Lower leg skin (tissue), 4 donors: ENCODE data around the gene FATE1. TPM values are rescaled to one million over a fixed set of nuclear protein-coding genes. Genes with fewer than 3 reads are reported as not detected.

Source experiments
- DNase-seq, 2 donors: peaks; one replicate each; pipeline ENCODE4 v3.0.0-alpha.2; 2019; ENCODE audit warnings: low spot score in 2 of 2
- H3K4me3 ChIP-seq: fragments of 200-600 bp; sonication (generic); 2 replicates; pipeline ENCODE4 v1.5.1; 2017; ENCODE audit warnings: mild to moderate bottlenecking, low read depth; ENCODE audit not compliant: poor library complexity, severe bottlenecking
- POLR2A ChIP-seq, 2 donors: fragments of 450-650 bp; IDR thresholded peaks; one replicate each; pipeline ENCODE4 v1.6.1; 2016 to 2017; ENCODE audit warnings: antibody characterized with exemption in 2 of 2, mild to moderate bottlenecking in 1 of 2, moderate library complexity in 1 of 2
- WGBS, 2 donors: methylation state at CpG; one replicate each; pipeline ENCODE4 v1.1.5; 2018; 5-methylcytosine and 5-hydroxymethylcytosine counted together
- intact Hi-C: fragments of 100-400 bp; cut with DNase I; formaldehyde crosslinking; loops from one replicate; pipeline ENCODE4 v1.15.0; 2023; ENCODE audit warnings: low total_unique reads
- total RNA-seq, 4 donors: library from RNA; depleted of rRNA; stranded (reverse); fragments of >200 nt; gene quantifications; one replicate each; pipeline ENCODE4 v1.1.0, GENCODE V29; 2016
- TF ChIP-seq, protein P1 (sequence below), 3 donors: fragments of 450-650 bp; IDR thresholded peaks; one replicate each; pipeline ENCODE4 v1.5.1; 2016; ENCODE audit warnings: antibody characterized with exemption in 3 of 3, mild to moderate bottlenecking in 3 of 3, moderate library complexity in 2 of 3

FATE1 gene
- total RNA-seq, 4 donors from 2014 or later = 0.80 TPM; not detected in 3

DNA sequence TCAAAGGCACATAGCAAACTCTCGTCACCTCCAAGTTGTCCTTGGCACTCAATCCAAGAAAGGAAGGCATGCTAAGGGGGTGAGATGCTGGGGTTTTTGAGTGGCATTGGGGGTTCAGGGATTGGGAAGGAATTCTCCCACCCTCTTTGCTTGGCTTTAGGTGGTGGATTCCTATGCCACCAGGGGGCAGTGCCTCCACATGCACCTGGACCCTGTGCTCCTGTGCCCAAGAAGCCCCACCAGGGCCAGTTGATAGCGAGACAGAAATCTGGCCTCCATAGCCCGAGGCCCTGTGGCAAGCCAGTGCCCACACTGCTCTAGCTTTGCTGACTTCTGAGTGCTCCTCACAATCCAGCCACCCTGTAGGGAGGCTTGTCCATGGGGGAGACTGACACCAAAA, 2.0 kb upstream of the FATE1 start:
- intact Hi-C loops = no loop called here
- no peak for DNase-seq
- no peak for TF ChIP-seq POLR2A (IDR thresholded peaks at IDR 0.05)
- TF ChIP-seq, protein P1, sequence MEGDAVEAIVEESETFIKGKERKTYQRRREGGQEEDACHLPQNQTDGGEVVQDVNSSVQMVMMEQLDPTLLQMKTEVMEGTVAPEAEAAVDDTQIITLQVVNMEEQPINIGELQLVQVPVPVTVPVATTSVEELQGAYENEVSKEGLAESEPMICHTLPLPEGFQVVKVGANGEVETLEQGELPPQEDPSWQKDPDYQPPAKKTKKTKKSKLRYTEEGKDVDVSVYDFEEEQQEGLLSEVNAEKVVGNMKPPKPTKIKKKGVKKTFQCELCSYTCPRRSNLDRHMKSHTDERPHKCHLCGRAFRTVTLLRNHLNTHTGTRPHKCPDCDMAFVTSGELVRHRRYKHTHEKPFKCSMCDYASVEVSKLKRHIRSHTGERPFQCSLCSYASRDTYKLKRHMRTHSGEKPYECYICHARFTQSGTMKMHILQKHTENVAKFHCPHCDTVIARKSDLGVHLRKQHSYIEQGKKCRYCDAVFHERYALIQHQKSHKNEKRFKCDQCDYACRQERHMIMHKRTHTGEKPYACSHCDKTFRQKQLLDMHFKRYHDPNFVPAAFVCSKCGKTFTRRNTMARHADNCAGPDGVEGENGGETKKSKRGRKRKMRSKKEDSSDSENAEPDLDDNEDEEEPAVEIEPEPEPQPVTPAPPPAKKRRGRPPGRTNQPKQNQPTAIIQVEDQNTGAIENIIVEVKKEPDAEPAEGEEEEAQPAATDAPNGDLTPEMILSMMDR (IDR thresholded peaks at IDR 0.05) = no peak
- H3K4me3 ChIP-seq = no peak overlapping the region
- 64 to 87% methylated on average over 2 to 3 of the region's 3 CpGs for WGBS, 2 donors

DNA sequence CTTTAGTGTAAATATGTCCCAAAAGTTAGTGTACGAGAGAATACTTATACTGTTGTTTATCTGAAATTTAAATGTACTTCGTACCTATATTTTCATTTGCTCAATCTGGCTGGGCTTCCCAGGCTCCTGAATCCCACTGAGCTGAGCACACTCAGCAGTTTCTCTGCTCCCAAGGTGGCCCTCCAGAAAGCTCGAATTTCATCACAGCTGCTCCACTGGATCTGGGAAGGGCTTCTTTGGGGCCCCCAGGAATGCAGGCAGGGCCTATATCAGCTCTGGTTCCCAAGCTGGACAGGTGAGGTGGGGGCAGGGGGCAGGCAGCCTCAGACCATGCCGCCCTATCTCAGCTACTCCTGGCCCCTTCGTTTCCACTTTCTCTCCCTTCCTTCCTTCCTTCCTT, 1.5 kb upstream of the FATE1 start:
- TF ChIP-seq, protein P1 (IDR thresholded peaks at IDR 0.05) = no peak
- TF ChIP-seq POLR2A (IDR thresholded peaks at IDR 0.05) = no peak
- H3K4me3 ChIP-seq = no peak overlapping the region
- intact Hi-C loops = no loop called here
- DNase-seq = no peak
- WGBS, 2 donors = 57 to 82% methylated on average over 5 of the region's 5 CpGs

DNA sequence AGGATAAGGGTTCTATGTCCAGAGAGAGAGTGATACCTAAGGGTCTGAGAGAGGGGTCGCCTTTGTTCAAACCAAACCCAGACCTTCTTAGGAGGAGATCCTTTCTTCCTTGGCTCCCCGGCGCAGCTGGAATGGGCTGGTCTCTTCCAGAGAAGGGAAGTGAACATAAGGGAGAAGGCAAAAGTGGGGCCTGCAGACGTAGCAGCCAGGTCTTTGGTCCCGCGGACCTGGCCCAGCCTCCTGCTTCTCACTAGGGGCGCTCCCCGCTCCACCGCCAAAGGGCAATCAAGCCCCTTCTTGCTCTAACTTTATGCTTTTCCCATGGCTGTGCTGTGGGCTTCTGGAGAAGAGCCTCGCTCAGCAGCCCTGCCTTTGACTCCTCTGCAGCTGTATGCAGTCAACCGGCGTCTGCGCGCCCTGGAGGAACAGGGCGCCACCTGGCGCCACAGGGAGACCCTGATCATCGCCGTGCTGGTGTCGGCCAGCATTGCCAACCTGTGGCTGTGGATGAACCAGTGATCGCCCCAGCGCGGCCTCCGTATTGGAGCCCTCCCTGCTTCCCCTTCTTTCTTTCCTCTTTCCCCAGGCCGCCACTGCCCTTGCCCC, 6.5 kb downstream of the FATE1 start:
- DNase-seq = no peak
- TF ChIP-seq, protein P1 (IDR thresholded peaks at IDR 0.05) = no peak
- TF ChIP-seq POLR2A (IDR thresholded peaks at IDR 0.05) = no peak
- no peak overlapping the region for H3K4me3 ChIP-seq
- intact Hi-C loops = no loop called here
- 43 to 62% methylated on average over 22 to 24 of the region's 24 CpGs for WGBS, 2 donors

DNA sequence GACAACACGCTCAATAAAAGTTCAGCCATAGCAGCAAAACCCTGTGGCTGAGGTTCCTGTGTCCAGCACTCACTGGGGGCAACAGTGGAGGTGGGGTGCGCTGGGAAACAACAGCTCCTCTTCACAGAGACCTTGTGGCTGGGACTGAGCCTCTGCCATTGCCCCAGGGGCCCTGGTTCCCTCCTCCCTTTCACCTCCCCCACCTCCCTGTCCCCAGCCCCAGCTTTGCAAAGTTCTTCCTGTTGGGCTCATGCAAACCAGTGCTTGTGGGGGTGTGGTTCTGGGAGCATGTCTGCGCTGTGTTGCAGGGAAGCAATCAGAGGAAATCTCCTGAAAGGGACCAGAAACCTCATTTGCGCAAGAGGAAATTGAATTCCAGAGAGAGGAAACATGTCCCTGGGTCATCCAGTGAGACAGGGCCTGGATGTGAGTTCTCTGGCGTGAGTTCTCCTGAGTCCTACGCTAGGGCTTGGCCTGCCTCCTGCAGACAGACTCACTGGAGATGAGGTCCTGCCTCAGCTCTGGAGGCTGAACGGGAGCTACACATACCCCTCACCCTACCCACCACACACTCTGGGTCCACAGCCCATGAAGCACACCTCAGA, 7.4 kb downstream of the FATE1 start:
- DNase-seq = no peak
- TF ChIP-seq, protein P1 (IDR thresholded peaks at IDR 0.05) = no peak
- no peak for TF ChIP-seq POLR2A (IDR thresholded peaks at IDR 0.05)
- intact Hi-C loops = no loop called here
- H3K4me3 ChIP-seq = no peak overlapping the region
- WGBS, 2 donors = 83 to 87% methylated on average over 6 to 7 of the region's 7 CpGs

DNA sequence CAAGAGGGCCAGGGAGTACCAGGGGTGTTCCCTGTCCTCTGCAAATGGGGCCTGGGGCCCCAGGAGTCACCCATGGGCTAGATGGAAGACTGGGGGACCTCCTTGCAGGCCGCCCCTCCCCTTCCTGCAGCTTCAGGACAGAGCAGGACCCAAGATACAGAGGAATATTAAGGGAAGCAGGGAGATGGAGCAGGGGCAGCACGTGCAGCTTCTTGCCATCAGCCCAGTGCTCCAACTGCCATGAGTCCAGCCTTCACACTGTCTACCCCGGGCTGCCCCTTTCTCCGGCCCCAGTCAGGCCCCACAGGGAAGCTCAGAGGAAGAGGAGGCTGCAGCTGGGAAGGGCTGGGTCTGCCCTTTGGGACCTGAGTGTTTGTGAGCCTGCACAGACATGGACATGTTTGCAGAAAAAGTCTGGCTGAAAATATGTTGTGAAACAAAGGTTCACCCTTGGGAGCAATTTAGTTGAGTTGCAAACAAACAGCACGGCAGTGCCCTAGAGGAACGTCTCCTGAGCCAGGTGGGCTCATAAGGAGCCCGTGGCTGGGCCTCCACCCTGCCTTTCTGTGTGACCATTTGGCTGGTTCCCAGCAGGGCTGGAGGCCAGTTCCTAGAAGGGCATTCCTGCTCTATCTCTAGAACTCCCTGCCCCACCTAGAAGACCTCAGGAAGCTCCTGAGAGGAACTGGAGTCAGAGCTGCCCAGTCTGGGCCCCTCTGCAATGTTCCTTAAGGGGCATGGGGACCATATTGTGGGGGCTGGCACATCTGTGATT, 8.9 kb downstream of the FATE1 start:
- DNase-seq = peak in 1 of 2 donors; percentile 74
- TF ChIP-seq, protein P1 (IDR thresholded peaks at IDR 0.05) = no peak
- TF ChIP-seq POLR2A (IDR thresholded peaks at IDR 0.05) = no peak
- H3K4me3 ChIP-seq = no peak overlapping the region
- intact Hi-C loops = no loop called here
- WGBS, 2 donors = 45 to 55% methylated on average over 4 to 7 of the region's 7 CpGs
